GM19043 (cell line): ENCODE results near the gene ELFN1.

Source experiments
- ATAC-seq: cut with Tn5 transposase; IDR thresholded peaks from one replicate; pipeline ENCODE4 v1.9.1; 2021; ENCODE audit warnings: low read depth; ENCODE audit not compliant: unreplicated experiment

Gene ELFN1

GRCh38 chr7:1641661-1642260 lies 28.3 kb upstream of the ELFN1 start:
- ATAC-seq = no peak

- no peak for ATAC-seq
These were observed 27.8 kb upstream of the ELFN1 start for GRCh38 chr7:1642291-1642731.

GRCh38 chr7:1643270-1644092 lies 26.6 kb upstream of the ELFN1 start:
- ATAC-seq = no peak

- no peak for ATAC-seq
These were observed 25.6 kb upstream of the ELFN1 start for GRCh38 chr7:1644341-1645070.

- ATAC-seq = no peak
These were observed 25.0 kb upstream of the ELFN1 start for GRCh38 chr7:1645071-1645409.

- no peak for ATAC-seq
These were observed 24.6 kb upstream of the ELFN1 start for GRCh38 chr7:1645476-1645875.

GRCh38 chr7:1646391-1646790 lies 23.7 kb upstream of the ELFN1 start:
- no peak for ATAC-seq

GRCh38 chr7:1646957-1647891 lies 22.9 kb upstream of the ELFN1 start:
- ATAC-seq = no peak

GRCh38 chr7:1647961-1648672 lies 22.0 kb upstream of the ELFN1 start:
- ATAC-seq = no peak

GRCh38 chr7:1649751-1650326 lies 20.2 kb upstream of the ELFN1 start:
- no peak for ATAC-seq

GRCh38 chr7:1650363-1651030 lies 19.6 kb upstream of the ELFN1 start:
- ATAC-seq = no peak

GRCh38 chr7:1651031-1651446 lies 19.0 kb upstream of the ELFN1 start:
- no peak for ATAC-seq

GRCh38 chr7:1651891-1652290 lies 18.2 kb upstream of the ELFN1 start:
- ATAC-seq = no peak

- ATAC-seq = no peak
These were observed 16.6 kb upstream of the ELFN1 start for GRCh38 chr7:1653500-1653899.

GRCh38 chr7:1654111-1654510 lies 16.0 kb upstream of the ELFN1 start:
- no peak for ATAC-seq

GRCh38 chr7:1654738-1655475 lies 15.2 kb upstream of the ELFN1 start:
- no peak for ATAC-seq

- ATAC-seq = no peak
These were observed 10.4 kb upstream of the ELFN1 start for GRCh38 chr7:1659696-1660095.

- no peak for ATAC-seq
These were observed 8.6 kb upstream of the ELFN1 start for GRCh38 chr7:1661461-1661860.
